ENCODE data around the gene ERGIC3. TPM values are rescaled to one million over a fixed set of nuclear protein-coding genes. Genes with fewer than 3 reads are reported as not detected.

ERGIC3 gene
- total RNA-seq, 1 donor from 2014 or later, result 460 TPM

DNA sequence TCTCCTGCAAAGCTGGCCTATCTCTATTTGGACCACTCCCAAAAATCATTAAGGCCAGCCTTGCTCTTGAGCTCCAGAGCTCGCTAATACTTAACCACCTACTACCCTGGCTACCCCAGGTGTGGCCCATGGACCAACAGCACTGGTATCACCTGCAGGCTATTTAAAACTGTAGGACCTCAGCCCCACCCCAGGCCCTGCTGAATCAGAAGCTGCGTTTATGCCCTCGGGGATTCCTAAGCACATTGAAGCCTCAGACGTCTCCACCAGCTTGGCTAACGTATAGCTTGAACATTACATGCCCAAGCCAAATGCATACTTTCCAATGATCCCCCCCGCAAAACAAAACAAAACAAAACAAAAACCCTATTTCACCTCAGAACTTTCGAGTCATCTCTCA is 54.0 kb downstream of the ERGIC3 start:
- DNase-seq (ENCODE audit: low read depth) (no peak), FAIRE-seq (no peak)
- Histone ChIP-seq H3K27me3 (ENCODE audit: control insufficient read depth, insufficient read depth, low read length) (peaks cover 18% of the 10 kb centered on the region), H3K36me3 (ENCODE audit: control insufficient read depth, insufficient read depth, low read length) (no peaks in the 10 kb centered on the region), H3K4me3 (ENCODE audit: low read depth, low read length) (no peak overlapping the region)
- TF ChIP-seq, protein P1, sequence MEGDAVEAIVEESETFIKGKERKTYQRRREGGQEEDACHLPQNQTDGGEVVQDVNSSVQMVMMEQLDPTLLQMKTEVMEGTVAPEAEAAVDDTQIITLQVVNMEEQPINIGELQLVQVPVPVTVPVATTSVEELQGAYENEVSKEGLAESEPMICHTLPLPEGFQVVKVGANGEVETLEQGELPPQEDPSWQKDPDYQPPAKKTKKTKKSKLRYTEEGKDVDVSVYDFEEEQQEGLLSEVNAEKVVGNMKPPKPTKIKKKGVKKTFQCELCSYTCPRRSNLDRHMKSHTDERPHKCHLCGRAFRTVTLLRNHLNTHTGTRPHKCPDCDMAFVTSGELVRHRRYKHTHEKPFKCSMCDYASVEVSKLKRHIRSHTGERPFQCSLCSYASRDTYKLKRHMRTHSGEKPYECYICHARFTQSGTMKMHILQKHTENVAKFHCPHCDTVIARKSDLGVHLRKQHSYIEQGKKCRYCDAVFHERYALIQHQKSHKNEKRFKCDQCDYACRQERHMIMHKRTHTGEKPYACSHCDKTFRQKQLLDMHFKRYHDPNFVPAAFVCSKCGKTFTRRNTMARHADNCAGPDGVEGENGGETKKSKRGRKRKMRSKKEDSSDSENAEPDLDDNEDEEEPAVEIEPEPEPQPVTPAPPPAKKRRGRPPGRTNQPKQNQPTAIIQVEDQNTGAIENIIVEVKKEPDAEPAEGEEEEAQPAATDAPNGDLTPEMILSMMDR (IDR thresholded peaks at IDR 0.05; ENCODE audit: insufficient read depth, low read length, severe bottlenecking), result no peak

DNA sequence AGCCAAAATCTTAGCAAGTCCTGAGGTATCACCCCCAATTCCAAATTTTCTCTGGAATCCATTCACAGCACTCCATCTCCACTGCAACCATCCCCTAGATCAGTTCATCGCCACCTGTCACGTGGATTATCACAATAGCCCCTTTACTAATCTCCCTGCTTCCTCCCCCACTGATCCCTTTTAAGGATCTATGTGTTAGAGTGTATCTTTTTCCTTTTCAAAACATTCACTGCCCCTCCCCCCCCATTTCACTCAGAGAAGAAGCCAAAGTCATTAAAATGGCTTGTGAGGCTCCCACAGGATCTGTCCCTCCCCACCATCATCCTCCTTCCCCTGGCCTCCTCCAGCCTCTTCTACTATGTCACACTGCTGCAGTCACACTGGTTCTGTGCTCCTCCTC is 55.3 kb downstream of the ERGIC3 start:
- TF ChIP-seq, protein P1 (IDR thresholded peaks at IDR 0.05; ENCODE audit: insufficient read depth, low read length, severe bottlenecking), result no peak
- FAIRE-seq (no peak), DNase-seq (ENCODE audit: low read depth) (no peak)
- Histone ChIP-seq H3K4me3 (ENCODE audit: low read depth, low read length) (no peak overlapping the region), H3K36me3 (ENCODE audit: control insufficient read depth, insufficient read depth, low read length) (no peaks in the 10 kb centered on the region), H3K27me3 (ENCODE audit: control insufficient read depth, insufficient read depth, low read length) (peaks cover 22% of the 10 kb centered on the region)

DNA sequence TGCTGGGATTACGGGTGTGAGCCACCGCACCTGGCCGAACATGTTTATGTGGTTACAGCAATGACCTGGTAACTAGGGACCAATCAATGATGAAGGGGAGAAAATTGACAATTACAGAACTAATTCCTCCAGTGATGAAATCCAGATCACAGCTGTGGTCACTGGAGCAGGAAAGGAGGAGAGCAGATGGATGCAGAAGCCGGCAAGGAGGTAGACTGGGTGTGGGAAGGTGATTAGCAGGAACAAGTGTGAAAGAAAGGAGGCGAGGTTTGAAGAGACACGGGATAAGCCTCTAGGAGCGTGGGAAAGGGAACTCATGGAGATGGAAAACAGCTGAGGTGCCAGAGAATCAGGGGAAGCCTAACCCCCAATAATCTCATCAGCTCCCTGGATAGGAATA is 56.6 kb downstream of the ERGIC3 start:
- Histone ChIP-seq H3K36me3 (ENCODE audit: control insufficient read depth, insufficient read depth, low read length) (no peaks in the 10 kb centered on the region), H3K27me3 (ENCODE audit: control insufficient read depth, insufficient read depth, low read length) (peaks cover 22% of the 10 kb centered on the region)
- FAIRE-seq, result no peak

DNA sequence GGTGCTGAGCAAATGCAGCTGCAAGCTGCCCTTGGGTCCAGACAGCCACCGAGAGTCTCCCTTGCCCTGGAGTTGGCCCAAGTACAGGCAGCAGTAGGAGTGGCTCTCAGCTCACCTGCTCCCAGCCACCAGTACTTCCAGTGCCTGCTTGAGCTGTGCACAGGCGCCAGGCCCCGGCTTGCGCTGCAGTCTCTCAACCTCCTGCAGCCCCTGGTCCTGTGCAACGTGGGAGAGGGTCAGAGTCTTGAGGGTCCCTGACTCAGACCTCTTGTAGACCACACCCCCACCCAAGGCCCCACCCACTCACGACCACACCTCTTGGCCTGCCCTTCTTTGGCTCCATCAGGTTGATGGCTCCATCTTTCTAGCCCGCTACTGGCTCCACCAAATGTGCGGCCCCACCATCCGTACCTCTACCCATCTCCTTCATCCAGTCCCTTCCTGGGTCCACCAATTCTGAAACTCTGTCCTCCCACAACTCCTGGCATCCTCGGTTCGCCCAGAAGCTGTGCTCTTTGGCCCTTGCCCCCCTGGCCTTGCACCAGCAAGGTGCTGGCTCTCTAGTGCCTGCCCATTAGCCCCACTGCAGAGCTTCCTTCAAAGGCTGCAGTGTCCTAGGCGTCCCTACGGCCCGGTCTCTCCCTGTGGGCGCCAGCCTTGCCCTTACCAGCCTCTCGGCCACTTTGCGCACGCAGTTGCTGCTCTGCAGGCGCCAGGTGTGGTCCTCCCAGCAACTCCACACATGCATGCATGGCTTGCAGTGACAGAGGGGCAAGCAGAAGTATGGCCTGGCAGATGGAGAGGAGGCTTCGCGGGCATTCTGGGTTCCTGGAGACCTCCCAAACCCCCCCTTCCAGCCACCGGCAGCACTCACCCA is 57.3 kb downstream of the ERGIC3 start:
- DNase-seq (ENCODE audit: low read depth), result no peak
- TF ChIP-seq, protein P1 (IDR thresholded peaks at IDR 0.05; ENCODE audit: insufficient read depth, low read length, severe bottlenecking), result no peak
- Histone ChIP-seq H3K4me3 (ENCODE audit: low read depth, low read length) (no peak overlapping the region), H3K27me3 (ENCODE audit: control insufficient read depth, insufficient read depth, low read length) (peaks cover 22% of the 10 kb centered on the region), H3K36me3 (ENCODE audit: control insufficient read depth, insufficient read depth, low read length) (no peaks in the 10 kb centered on the region)
- no peak for FAIRE-seq

More for the DNA sequence above, 56.6 kb downstream of the ERGIC3 start:
- DNase-seq (ENCODE audit: low read depth), result no peak
- TF ChIP-seq, protein P1 (IDR thresholded peaks at IDR 0.05; ENCODE audit: insufficient read depth, low read length, severe bottlenecking), result no peak
- H3K4me3 ChIP-seq (ENCODE audit: low read depth, low read length), result no peak overlapping the region

DNA sequence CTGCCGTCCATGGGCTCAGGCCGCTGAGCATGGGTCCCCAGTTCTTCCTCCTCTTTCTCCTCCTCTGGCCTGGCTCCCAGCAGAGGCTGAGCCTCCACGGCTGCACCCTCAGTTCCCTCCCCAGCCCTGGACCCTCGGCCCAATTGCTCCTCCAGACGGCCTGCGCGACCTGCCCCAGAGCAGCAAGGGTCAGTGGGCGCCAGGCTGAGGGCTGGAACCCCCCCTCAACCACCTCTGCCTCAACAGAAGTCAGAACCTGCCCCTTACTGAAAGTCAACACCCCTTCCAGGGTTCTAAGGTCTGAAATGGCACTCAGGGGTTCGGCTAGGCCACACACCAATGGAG is 57.9 kb downstream of the ERGIC3 start:
- FAIRE-seq, result no peak
- H3K4me3 ChIP-seq (ENCODE audit: low read depth, low read length), result no peak overlapping the region
- TF ChIP-seq, protein P1 (IDR thresholded peaks at IDR 0.05; ENCODE audit: insufficient read depth, low read length, severe bottlenecking), result no peak
- DNase-seq (ENCODE audit: low read depth), result no peak
- H3K36me3 ChIP-seq (ENCODE audit: control insufficient read depth, insufficient read depth, low read length), result no peaks in the 10 kb centered on the region
- peaks cover 22% of the 10 kb centered on the region for H3K27me3 ChIP-seq (ENCODE audit: control insufficient read depth, insufficient read depth, low read length)
